Measurements from ENCODE around the gene TBC1D32.
"Not testable (repeated sequence)": the region's sequence is repeated elsewhere in the genome, so short reads cannot be mapped to it uniquely, and the experiment has no call there.

Gene TBC1D32

GRCh38 chr6:121172451-121172850, 161.8 kb downstream of the TBC1D32 start:
- not testable (repeated sequence) for H2BK12ac ChIP-seq (ENCODE audit: low read length)

GRCh38 chr6:121171879-121172278, 162.4 kb downstream of the TBC1D32 start:
- Histone ChIP-seq H3K79me1 (ENCODE audit: low read length) (no peaks in the 10 kb centered on the region), H3K79me2 (ENCODE audit: control insufficient read depth, insufficient read depth, low read length, poor library complexity) (no peaks in the 10 kb centered on the region), H3K4me2 (ENCODE audit: low read length) (no peak overlapping the region), H3K36me3 (ENCODE audit: control insufficient read depth in 1 of 2, insufficient read depth in 2 of 2, low read length in 2 of 2) (no peaks in the 10 kb centered on the region), H3K18ac (ENCODE audit: low read length) (no peak overlapping the region), H2AK5ac (ENCODE audit: low read length) (no peak overlapping the region), H2BK12ac (ENCODE audit: low read length) (no peak overlapping the region), H3K4me1 (ENCODE audit: control insufficient read depth in 1 of 2, insufficient read depth in 2 of 2, low read length in 2 of 2) (no peaks in the 10 kb centered on the region), H3K27me3 (ENCODE audit: insufficient read depth, low read length) (no peaks in the 10 kb centered on the region), H3K4ac (ENCODE audit: low read depth, low read length) (no peak overlapping the region), H3K27ac (ENCODE audit: low read depth, low read length) (no peak overlapping the region), H4K8ac (ENCODE audit: low read depth, low read length) (no peak overlapping the region), H2BK120ac (ENCODE audit: insufficient read depth, low read length, poor library complexity) (no peak overlapping the region), H3K23ac (ENCODE audit: low read length) (no peak overlapping the region), H2AFZ (ENCODE audit: insufficient read depth, low read length, poor library complexity) (no peak overlapping the region), H4K91ac (ENCODE audit: low read depth, low read length) (no peak overlapping the region), H3K4me3 (ENCODE audit: low read depth, low read length) (no peak overlapping the region), H2BK5ac (ENCODE audit: low read depth, low read length, poor library complexity) (no peak overlapping the region), H3K14ac (ENCODE audit: low read length) (no peak overlapping the region), H4K12ac (ENCODE audit: low read depth, low read length) (no peak overlapping the region), H3K9ac (ENCODE audit: low read length) (no peak overlapping the region), H3K9me3 (ENCODE audit: insufficient read depth, low read depth, low read length) (no peaks in the 10 kb centered on the region)
- no CpG with 5 or more reads among the region's 4 CpGs for WGBS (ENCODE audit: extremely low coverage, insufficient coverage, insufficient read length)
- DNase-seq: no peak

More at GRCh38 chr6:121172451-121172850, 161.8 kb downstream of the TBC1D32 start:
- H3K9me3 ChIP-seq (ENCODE audit: insufficient read depth, low read depth, low read length); H3K4ac ChIP-seq (ENCODE audit: low read depth, low read length); H3K9ac ChIP-seq (ENCODE audit: low read length); H3K27ac ChIP-seq (ENCODE audit: low read depth, low read length); H3K27me3 ChIP-seq (ENCODE audit: insufficient read depth, low read length); H4K12ac ChIP-seq (ENCODE audit: low read depth, low read length); H2BK120ac ChIP-seq (ENCODE audit: insufficient read depth, low read length, poor library complexity); H3K4me1 ChIP-seq (ENCODE audit: control insufficient read depth in 1 of 2, insufficient read depth in 2 of 2, low read length in 2 of 2); H3K4me2 ChIP-seq (ENCODE audit: low read length); H3K18ac ChIP-seq (ENCODE audit: low read length); H3K23ac ChIP-seq (ENCODE audit: low read length); DNase-seq; H3K79me2 ChIP-seq (ENCODE audit: control insufficient read depth, insufficient read depth, low read length, poor library complexity); H2BK5ac ChIP-seq (ENCODE audit: low read depth, low read length, poor library complexity); H2AK5ac ChIP-seq (ENCODE audit: low read length); H4K91ac ChIP-seq (ENCODE audit: low read depth, low read length); H3K14ac ChIP-seq (ENCODE audit: low read length); H4K8ac ChIP-seq (ENCODE audit: low read depth, low read length); H3K79me1 ChIP-seq (ENCODE audit: low read length); H2AFZ ChIP-seq (ENCODE audit: insufficient read depth, low read length, poor library complexity); H3K4me3 ChIP-seq (ENCODE audit: low read depth, low read length); H3K36me3 ChIP-seq (ENCODE audit: control insufficient read depth in 1 of 2, insufficient read depth in 2 of 2, low read length in 2 of 2): not testable (repeated sequence)
- WGBS (ENCODE audit: extremely low coverage, insufficient coverage, insufficient read length): no CpG with 5 or more reads among the region's 1 CpG

GRCh38 chr6:121161886-121162285, 172.4 kb downstream of the TBC1D32 start:
- Histone ChIP-seq H4K12ac (ENCODE audit: low read depth, low read length) (no peak overlapping the region), H3K27ac (ENCODE audit: low read depth, low read length) (no peak overlapping the region), H3K4me3 (ENCODE audit: low read depth, low read length) (no peak overlapping the region), H3K14ac (ENCODE audit: low read length) (no peak overlapping the region), H2BK120ac (ENCODE audit: insufficient read depth, low read length, poor library complexity) (no peak overlapping the region), H2AFZ (ENCODE audit: insufficient read depth, low read length, poor library complexity) (no peak overlapping the region), H2AK5ac (ENCODE audit: low read length) (no peak overlapping the region), H3K79me2 (ENCODE audit: control insufficient read depth, insufficient read depth, low read length, poor library complexity) (no peaks in the 10 kb centered on the region), H3K9me3 (ENCODE audit: insufficient read depth, low read depth, low read length) (no peaks in the 10 kb centered on the region), H3K9ac (ENCODE audit: low read length) (no peak overlapping the region), H3K36me3 (ENCODE audit: control insufficient read depth in 1 of 2, insufficient read depth in 2 of 2, low read length in 2 of 2) (peaks cover 0 to 1% of the 10 kb centered on the region in 2 experiments), H2BK5ac (ENCODE audit: low read depth, low read length, poor library complexity) (no peak overlapping the region), H3K27me3 (ENCODE audit: insufficient read depth, low read length) (no peaks in the 10 kb centered on the region), H3K4me1 (ENCODE audit: control insufficient read depth in 1 of 2, insufficient read depth in 2 of 2, low read length in 2 of 2) (no peaks in the 10 kb centered on the region), H3K79me1 (ENCODE audit: low read length) (no peaks in the 10 kb centered on the region), H3K4ac (ENCODE audit: low read depth, low read length) (no peak overlapping the region), H4K91ac (ENCODE audit: low read depth, low read length) (no peak overlapping the region), H4K8ac (ENCODE audit: low read depth, low read length) (no peak overlapping the region), H3K18ac (ENCODE audit: low read length) (no peak overlapping the region), H3K23ac (ENCODE audit: low read length) (no peak overlapping the region), H2BK12ac (ENCODE audit: low read length) (no peak overlapping the region), H3K4me2 (ENCODE audit: low read length) (no peak overlapping the region)
- DNase-seq: no peak

DNA sequence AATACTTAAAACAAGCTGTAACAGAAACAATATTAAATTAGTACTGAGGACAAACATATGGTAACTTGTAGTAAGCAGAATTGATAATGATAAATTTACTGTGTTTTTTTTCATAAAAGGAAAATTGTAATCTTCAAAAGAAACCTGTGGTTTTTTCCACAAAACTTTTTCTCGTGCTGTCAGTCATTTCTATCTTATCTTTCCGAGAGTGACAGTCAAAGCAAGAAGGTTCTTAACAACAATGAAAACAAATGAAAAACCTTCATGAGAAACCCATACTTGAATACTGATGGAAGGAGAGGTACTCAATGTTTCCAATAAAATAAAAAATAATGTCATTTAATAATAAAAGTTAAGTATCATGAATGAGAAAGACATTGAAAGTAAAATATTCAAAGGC, 174.0 kb downstream of the TBC1D32 start:
- no peak for DNase-seq
- Histone ChIP-seq H3K27ac (ENCODE audit: low read depth, low read length) (no peak overlapping the region), H3K36me3 (ENCODE audit: control insufficient read depth in 1 of 2, insufficient read depth in 2 of 2, low read length in 2 of 2) (peaks cover 0 to 1% of the 10 kb centered on the region in 2 experiments), H3K4ac (ENCODE audit: low read depth, low read length) (no peak overlapping the region), H2BK5ac (ENCODE audit: low read depth, low read length, poor library complexity) (no peak overlapping the region), H3K4me3 (ENCODE audit: low read depth, low read length) (no peak overlapping the region), H3K18ac (ENCODE audit: low read length) (no peak overlapping the region), H3K4me1 (ENCODE audit: control insufficient read depth in 1 of 2, insufficient read depth in 2 of 2, low read length in 2 of 2) (no peaks in the 10 kb centered on the region), H3K9me3 (ENCODE audit: insufficient read depth, low read depth, low read length) (no peaks in the 10 kb centered on the region), H3K9ac (ENCODE audit: low read length) (no peak overlapping the region), H3K79me2 (ENCODE audit: control insufficient read depth, insufficient read depth, low read length, poor library complexity) (no peaks in the 10 kb centered on the region), H3K79me1 (ENCODE audit: low read length) (no peaks in the 10 kb centered on the region), H2AK5ac (ENCODE audit: low read length) (no peak overlapping the region), H3K23ac (ENCODE audit: low read length) (no peak overlapping the region), H3K4me2 (ENCODE audit: low read length) (no peak overlapping the region), H2AFZ (ENCODE audit: insufficient read depth, low read length, poor library complexity) (no peak overlapping the region), H4K12ac (ENCODE audit: low read depth, low read length) (no peak overlapping the region), H3K27me3 (ENCODE audit: insufficient read depth, low read length) (no peaks in the 10 kb centered on the region), H2BK12ac (ENCODE audit: low read length) (no peak overlapping the region), H3K14ac (ENCODE audit: low read length) (no peak overlapping the region), H4K8ac (ENCODE audit: low read depth, low read length) (no peak overlapping the region), H2BK120ac (ENCODE audit: insufficient read depth, low read length, poor library complexity) (no peak overlapping the region), H4K91ac (ENCODE audit: low read depth, low read length) (no peak overlapping the region)
- no CpG with 5 or more reads among the region's 2 CpGs for WGBS (ENCODE audit: extremely low coverage, insufficient coverage, insufficient read length)

Measured in trophoblast cell (in vitro differentiated cells and primary cell).